Spleen (tissue), 7 donors: ENCODE data around the gene GATA6.

ENCODE experiments used
- CTCF ChIP-seq, 11 experiments: fragments of 200-600 bp in 7 of 11; fragments of 450-650 bp in 4 of 11; sonication (generic) in 4 of 11; IDR thresholded peaks in 8 of 11; conservative IDR thresholded peaks in 3 of 11; 1 replicate in 7 of 11; 2 replicates in 4 of 11; pipeline versions ENCODE4 v1.4.0 to v1.8.0; 2016 to 2021; ENCODE audit warnings: antibody characterized with exemption in 11 of 11, inconsistent platforms in 4 of 11, mild to moderate bottlenecking in 1 of 11
- POLR2A ChIP-seq, 3 donors: fragments of 450-650 bp; IDR thresholded peaks; one replicate each; pipeline ENCODE4 v1.5.1; 2017; ENCODE audit warnings: antibody characterized with exemption in 3 of 3, mild to moderate bottlenecking in 1 of 3
- POLR2AphosphoS5 ChIP-seq, 3 donors: sonication (generic); formaldehyde crosslinking; IDR thresholded peaks; one replicate each; pipeline ENCODE4 v1.5.1; 2017; ENCODE audit warnings: antibody characterized with exemption in 3 of 3
- donor health status: DM: no; HTN: no; CAD: no; lungs with moderate emphysema.
- donor health status: DM: no; HTN: no; CAD: no.
- donor health status: DM: no; HTN: no; CAD: no.

DNA sequence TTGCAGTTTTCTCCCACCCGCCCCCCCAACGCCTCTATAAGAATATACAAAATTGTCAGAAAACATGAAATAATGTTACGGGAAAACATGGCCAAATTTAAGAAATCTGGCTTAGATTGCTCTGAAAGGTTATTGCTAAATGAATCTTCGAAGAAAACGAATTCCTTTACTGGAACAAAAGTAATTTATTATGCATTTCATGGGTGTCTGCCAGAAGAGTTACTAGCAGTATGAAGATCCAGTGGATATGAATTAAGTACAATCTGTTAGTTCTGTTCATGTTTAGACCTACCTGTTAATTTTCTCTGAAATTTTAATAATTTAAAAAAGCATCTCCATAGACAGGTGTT lies 21.9 kb downstream of the GATA6 start:
- no peak for TF ChIP-seq CTCF (IDR thresholded peaks at IDR 0.05 in 8 of 11, conservative IDR thresholded peaks at IDR 0.05 in 3 of 11)
- TF ChIP-seq POLR2AphosphoS5 (IDR thresholded peaks at IDR 0.05): no peak
- TF ChIP-seq POLR2A (IDR thresholded peaks at IDR 0.05): no peak
